HG03521 (cell line): ENCODE measurements around the gene CXorf49.
"Not testable (repeated sequence)": the region's sequence is repeated elsewhere in the genome, so short reads cannot be mapped to it uniquely, and the experiment has no call there.

ENCODE experiments used
- ATAC-seq: cut with Tn5 transposase; IDR thresholded peaks from one replicate; pipeline ENCODE4 v1.9.1; 2021; ENCODE audit warnings: mild to moderate bottlenecking, moderate library complexity; ENCODE audit not compliant: unreplicated experiment

The CXorf49 gene

DNA sequence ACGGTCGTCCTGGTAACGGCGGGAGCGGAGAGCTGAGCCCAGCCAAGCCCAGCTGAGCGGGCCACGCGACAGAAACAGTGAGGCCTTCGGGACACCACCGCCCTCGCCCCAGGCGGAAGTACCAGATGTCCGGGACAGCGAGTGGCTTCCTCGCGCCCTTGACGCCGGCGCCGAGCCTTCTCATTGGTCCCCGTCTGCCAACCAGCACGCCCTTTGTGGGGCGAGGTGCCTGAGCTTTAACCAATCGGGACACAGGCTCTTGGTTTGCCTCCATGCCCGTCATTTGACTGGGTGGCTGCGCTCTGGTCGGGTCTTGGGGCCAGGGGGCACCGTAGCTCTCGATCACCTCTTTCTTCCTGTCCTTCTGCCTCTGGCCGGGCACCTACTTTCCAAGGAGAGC lies at the start of gene CXorf49:
CXorf49 (minus strand) TSS at position 101 of the 400 bp plus-strand sequence. CDS start 134 bp downstream, outside the sequence.
- ATAC-seq = not testable (repeated sequence)

DNA sequence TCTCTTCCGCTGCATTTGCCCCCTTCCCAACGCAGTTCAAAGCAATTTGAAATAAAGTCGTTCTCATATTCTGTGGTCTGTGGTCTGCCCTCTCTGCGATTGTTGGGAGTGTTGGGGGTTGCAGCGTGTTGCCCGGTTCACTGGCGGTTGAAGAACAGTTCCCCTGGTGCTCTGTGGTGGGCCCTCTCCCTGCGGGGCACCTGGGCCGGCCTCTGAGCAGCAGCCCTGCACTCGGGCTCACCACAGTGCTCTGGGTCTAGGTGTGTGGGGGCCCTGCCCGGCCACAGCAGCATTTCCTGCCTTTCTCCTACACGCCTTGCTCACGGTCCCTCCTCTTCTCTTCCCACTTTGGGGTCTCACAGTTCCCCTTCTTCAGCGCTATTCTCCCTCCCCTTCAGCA lies 49.0 kb upstream of the CXorf49 start:
- ATAC-seq = not testable (repeated sequence)

DNA sequence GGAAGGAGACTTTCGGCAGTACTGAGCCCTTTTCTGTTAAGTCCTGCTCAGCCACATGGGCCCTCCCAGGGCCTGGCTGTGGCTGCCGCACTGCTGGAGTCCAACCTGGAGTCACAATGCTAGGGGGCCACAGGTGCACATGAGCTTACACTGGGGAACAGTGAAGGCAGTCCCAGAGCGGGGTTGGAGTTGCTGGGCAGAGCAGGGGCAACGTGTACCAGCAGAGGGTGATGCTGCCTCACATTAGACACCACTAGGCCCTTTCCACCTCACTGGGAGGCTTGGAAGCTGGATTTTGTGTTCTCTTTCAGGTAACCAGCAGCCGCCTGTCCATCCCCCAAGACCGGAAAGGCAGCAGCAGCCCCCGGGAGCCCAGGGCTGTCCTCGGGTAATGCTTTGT lies 47.5 kb upstream of the CXorf49 start:
- not testable (repeated sequence) for ATAC-seq

DNA sequence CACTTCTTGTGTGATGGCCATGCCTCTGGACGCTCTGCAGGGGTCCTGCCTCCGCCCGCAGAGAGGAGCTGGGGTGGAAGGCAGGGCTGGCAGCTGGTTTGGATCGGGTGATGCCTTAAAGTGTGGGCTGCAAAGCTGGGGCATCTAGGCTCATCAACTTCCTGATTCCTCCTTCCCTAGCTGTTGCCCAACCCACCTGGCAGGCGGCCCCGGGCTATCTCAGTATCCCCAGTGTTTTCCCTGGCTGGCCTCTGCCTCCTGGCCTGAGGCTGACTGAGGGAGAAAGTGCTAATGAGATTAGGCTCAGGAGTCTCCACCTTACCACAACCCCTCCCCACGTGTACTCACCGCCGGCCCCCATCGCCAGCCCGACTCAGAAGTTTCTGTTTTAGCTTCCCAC lies 46.7 kb upstream of the CXorf49 start:
- ATAC-seq = not testable (repeated sequence)

DNA sequence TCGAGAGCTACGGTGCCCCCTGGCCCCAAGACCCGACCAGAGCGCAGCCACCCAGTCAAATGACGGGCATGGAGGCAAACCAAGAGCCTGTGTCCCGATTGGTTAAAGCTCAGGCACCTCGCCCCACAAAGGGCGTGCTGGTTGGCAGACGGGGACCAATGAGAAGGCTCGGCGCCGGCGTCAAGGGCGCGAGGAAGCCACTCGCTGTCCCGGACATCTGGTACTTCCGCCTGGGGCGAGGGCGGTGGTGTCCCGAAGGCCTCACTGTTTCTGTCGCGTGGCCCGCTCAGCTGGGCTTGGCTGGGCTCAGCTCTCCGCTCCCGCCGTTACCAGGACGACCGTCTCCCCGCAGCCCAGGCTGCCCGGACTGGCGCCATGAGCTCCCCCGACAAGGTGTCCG lies 45.0 kb upstream of the CXorf49 start, which contains the start of gene CXorf49B:
CXorf49B (plus strand) TSS at position 301 of the 400 bp plus-strand sequence; CDS start at position 376, 75 bp downstream.
- not testable (repeated sequence) for ATAC-seq

DNA sequence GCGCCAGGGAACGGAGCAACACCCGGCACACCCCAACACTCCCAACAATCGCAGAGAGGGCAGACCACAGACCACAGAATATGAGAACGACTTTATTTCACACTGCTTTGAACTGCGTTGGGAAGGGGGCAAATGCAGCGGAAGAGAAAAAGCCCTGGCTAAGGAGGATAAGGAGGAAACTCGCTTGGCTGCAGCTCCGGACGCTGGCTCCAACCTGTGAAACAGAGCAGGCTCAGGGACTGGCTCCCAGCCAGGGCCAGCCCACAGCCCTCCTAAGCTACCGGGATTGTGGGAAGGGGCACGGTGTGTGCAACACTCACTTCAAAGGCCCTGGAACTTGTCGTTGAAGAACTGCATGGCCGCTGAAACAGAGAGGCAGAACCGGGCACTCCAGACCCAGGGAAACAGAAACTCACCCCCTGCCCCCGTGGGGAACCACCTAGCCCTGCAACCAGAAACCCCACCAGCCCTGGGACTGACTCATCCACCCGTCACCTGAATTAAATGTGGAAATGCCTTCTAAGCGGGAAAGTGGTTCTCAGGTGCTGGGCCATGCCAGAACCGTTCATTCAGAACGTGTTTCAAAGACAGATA lies 42.7 kb upstream of the CXorf49 start:
- not testable (repeated sequence) for ATAC-seq

DNA sequence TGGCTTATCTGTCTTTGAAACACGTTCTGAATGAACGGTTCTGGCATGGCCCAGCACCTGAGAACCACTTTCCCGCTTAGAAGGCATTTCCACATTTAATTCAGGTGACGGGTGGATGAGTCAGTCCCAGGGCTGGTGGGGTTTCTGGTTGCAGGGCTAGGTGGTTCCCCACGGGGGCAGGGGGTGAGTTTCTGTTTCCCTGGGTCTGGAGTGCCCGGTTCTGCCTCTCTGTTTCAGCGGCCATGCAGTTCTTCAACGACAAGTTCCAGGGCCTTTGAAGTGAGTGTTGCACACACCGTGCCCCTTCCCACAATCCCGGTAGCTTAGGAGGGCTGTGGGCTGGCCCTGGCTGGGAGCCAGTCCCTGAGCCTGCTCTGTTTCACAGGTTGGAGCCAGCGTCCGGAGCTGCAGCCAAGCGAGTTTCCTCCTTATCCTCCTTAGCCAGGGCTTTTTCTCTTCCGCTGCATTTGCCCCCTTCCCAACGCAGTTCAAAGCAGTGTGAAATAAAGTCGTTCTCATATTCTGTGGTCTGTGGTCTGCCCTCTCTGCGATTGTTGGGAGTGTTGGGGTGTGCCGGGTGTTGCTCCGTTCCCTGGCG lies 2.3 kb upstream of the CXorf49 start:
- ATAC-seq = not testable (repeated sequence)

DNA sequence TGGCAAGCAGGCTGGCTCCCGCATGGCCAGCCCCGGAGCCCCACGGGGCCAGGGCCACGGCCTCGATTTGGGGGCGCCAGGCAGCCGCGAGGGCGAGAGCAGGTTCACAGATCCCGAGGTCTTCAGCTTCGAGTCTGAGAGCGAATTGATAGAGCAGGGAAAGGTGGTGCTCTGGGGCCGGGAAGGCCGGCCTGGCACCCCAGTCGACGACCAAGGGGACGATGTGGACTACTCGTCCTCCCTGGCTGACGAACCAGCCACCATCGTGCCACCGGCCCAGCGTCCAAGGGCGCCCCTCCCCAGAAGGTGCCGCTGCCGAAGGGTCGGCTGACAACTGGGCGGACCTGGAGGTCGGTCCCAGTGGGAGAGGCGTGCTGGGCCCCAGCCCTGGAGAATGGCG lies 1.1 kb upstream of the CXorf49 start:
- not testable (repeated sequence) for ATAC-seq

DNA sequence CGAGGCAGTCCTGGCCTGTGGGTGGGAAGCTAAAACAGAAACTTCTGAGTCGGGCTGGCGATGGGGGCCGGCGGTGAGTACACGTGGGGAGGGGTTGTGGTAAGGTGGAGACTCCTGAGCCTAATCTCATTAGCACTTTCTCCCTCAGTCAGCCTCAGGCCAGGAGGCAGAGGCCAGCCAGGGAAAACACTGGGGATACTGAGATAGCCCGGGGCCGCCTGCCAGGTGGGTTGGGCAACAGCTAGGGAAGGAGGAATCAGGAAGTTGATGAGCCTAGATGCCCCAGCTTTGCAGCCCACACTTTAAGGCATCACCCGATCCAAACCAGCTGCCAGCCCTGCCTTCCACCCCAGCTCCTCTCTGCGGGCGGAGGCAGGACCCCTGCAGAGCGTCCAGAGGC lies 1.8 kb downstream of the CXorf49 start:
- not testable (repeated sequence) for ATAC-seq

DNA sequence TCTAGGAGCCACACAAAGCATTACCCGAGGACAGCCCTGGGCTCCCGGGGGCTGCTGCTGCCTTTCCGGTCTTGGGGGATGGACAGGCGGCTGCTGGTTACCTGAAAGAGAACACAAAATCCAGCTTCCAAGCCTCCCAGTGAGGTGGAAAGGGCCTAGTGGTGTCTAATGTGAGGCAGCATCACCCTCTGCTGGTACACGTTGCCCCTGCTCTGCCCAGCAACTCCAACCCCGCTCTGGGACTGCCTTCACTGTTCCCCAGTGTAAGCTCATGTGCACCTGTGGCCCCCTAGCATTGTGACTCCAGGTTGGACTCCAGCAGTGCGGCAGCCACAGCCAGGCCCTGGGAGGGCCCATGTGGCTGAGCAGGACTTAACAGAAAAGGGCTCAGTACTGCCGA lies 2.5 kb downstream of the CXorf49 start:
- ATAC-seq = not testable (repeated sequence)

DNA sequence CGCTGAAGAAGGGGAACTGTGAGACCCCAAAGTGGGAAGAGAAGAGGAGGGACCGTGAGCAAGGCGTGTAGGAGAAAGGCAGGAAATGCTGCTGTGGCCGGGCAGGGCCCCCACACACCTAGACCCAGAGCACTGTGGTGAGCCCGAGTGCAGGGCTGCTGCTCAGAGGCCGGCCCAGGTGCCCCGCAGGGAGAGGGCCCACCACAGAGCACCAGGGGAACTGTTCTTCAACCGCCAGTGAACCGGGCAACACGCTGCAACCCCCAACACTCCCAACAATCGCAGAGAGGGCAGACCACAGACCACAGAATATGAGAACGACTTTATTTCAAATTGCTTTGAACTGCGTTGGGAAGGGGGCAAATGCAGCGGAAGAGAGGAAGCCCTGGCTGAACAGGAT lies 4.0 kb downstream of the CXorf49 start:
- not testable (repeated sequence) for ATAC-seq

DNA sequence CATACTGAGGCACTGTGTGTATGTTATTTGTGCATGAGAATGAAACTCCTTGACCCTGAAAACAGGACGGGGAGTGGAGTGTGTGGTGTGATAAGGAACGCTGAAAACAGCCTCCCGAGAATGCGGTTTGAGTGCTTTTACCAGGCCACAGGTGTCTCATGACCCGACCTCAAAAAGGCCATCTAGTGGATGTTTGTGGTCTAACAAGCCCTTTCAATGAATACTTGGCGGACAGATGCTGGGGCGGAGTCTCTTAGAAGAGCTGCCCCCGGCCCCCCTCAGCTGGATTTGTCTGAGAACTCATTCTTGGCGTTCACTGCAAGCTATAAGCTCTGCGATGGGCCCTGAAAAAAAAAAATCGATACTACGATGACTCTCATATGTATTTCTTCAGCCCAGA lies 15.2 kb downstream of the CXorf49 start:
- not testable (repeated sequence) for ATAC-seq

DNA sequence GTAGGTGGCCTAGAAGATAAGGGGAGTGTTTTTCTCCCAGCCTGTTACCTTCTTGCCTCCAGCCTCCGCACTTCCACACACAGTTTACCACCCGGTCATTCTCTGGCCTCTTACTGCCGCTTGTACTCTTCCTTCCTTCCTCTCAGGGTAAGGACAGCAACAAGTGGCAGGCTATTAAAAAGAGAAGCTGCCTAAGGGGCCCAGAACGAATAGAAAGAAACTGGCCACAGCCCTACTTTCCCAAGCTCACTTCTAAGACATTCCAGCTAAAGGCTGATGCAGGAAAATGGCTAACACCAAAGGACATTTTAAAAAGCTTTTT lies 19.1 kb downstream of the CXorf49 start:
- not testable (repeated sequence) for ATAC-seq

DNA sequence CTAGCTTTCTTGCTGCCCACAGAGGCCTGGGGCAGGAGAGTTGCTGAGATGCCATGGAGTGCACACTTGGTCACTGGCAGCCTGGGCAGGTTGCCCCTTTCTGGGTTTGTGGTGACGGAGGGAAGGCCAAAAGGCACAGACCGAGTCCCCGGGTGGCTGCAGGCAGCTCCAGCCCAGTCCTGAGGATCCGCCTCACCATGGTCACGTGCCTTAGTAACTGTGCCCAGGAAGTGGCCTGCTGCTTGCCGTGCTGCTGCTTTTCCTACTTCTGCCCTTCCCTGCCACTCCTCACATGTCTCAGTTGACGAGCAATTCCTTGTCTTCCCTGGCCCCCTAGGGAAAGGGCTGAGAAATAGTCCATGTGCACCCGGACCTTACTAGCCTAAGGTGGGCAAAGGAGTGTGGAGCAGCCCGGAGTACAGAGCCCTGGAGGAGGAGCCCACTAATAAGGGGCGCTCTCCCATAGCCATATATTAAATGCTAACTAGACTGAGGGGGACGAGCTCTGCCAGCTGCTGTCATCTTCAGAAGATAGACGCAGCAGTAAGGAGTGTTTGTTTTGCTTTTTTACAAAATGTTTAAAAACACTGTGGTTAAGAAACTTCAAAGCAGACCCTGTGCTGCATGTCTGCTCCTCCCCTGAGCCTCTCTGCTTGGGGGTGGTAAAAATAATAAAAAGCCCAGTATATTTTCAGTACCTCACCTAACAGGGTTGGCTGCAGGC lies 19.6 kb downstream of the CXorf49 start:
- ATAC-seq = not testable (repeated sequence)

DNA sequence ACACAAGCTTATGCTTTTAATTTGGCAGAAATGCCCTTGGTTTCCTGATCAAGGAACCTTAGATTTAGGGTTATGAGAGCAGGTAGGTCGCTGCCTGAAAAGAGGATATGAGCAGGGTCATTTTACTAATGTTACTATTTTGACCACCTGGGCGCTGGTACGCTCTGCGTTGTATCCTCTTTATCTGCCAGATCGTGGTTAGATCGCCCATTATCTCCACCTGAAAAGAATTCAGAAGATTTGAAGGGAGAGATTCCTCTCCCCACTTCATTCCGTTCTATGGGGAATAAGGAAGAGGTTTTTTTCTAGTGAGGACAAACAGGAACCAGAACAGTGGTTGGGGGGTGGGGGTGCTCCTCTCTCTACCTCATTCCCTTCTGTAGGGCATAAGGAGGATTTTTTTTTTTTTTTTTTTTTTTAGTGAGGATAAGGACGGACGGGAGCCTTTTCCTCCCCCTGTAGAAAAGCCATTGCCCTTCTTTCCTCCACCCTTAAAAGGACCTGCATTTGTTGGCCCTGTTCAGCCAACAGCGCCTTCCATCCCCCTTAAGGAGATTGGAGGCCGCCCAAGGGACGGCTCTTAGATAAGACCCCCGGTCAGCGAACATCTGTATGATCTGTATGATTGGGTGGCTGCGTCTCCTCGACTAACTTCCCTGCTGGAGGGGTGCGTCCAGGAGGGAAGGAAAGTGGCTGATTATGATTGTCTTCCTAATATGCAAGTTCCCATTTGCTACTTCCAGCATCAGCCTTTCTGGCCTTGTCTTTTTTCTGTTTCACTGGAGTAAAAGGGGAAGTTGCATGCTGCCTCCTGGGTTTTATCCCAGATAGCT lies 20.4 kb downstream of the CXorf49 start:
- peak; percentile 22 for ATAC-seq

DNA sequence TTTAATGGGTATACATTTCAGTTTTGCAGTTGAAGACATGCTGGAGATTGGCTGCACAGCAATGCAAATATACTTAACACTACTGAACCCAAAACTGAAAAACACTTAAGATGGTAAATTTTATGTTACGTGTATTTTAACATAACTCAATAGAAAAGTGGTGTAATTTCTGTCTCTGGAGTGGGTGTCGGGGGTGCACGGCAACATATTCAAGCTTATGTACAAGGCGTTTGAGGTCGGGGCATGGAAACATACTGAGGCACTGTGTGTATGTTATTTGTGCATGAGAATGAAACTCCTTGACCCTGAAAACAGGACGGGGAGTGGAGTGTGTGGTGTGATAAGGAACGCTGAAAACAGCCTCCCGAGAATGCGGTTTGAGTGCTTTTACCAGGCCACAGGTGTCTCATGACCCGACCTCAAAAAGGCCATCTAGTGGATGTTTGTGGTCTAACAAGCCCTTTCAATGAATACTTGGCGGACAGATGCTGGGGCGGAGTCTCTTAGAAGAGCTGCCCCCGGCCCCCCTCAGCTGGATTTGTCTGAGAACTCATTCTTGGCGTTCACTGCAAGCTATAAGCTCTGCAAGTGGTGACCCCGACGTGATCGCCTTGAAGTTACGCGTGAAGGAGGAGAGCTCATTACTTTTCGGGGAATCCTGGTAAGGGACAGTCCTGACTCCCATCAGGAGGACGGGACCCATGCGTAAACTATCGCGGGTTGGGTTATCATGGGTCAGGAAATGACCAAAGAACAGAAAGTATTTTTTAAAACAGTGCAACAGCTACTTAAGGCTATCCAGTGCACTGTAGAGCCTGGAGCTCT lies 21.2 kb downstream of the CXorf49 start:
- ATAC-seq = peak; percentile 61

DNA sequence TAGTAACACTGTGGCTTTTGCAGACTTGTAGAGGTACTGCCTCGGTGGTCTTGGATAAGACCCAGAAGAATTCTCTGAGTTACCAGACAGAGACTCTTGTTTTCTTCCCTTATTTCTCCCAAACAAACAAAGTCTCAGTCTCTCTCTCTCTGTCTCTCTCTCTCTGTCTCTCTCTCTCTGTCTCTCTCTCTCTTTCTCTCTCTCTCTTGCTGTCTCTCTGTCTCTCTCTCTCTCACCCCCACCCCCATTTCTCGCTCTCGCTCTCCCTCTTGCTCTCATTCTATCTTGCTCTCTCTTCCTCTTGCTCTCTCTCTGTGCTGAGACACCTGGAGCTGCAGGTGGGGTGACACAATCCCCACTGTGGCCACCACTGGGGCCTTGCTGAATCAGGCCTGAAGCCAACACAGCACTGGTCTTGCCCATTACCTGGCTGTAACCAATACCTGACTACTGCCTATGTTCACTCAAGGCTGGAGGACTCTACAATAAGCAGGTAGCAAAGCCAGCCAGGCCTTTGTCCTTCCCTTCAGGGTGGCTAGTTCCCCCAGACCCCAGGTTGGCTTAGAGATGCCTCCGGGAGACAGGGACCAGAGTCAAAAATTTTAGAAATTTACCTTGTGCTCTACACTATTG lies 38.4 kb downstream of the CXorf49 start:
- no peak for ATAC-seq

DNA sequence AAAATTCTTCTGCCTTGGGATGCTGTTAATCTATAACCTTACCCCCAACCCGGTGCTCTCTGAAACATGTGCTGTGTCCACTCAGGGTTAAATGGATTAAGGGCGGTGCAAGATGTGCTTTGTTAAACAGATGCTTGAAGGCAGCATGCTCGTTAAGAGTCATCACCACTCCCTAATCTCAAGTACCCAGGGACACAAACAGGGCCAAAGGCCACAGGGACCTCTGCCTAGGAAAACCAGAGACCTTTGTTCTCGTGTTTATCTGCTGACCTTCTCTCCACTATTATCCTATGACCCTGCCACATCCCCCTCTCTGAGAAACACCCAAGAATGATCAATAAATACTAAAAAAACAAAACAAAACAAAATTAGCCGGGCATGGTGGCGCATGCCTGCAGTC lies 40.9 kb downstream of the CXorf49 start:
- not testable (repeated sequence) for ATAC-seq

DNA sequence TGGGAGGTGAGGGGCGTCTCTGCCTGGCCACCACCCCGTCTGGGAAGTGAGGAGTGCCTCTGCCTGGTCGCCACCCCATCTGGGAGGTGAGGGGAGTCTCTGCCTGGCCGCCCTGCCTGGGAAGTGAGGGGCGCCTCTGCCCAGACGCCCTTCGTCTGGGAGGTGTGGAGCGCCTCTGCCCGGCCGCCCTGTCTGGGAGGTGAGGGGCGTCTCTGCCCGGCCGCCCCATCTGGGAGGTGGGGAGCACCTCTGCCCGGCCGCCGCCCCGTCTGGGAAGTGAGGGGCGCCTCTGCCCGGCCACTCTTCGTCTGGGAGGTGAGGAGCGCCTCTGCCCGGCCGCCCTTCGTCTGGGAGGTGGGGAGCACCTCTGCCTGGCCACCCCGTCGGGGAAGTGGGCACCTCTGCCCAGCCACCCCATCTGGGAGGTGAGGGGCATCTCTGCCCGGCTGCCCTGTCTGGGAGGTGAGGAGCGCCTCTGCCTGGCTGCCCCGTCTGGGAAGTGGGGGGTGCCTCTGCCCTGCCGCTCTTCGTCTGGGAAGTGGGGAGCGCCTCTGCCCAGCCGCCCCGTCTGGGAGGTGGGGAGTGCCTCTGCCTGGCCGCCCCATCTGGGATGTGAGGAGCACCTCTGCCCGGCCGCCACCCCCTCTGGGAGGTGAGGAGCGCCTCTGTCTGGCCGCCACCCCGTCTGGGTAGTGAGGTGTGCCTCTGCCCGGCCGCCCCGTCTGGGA lies 41.9 kb downstream of the CXorf49 start:
- ATAC-seq = not testable (repeated sequence)
